Adrenal gland (tissue), 5 donors: ENCODE results near the gene PLEKHM2.

ENCODE experiments used
- CTCF ChIP-seq, 6 experiments: fragments of 450-650 bp in 4 of 6; fragments of 200-600 bp in 2 of 6; sonication (generic) in 1 of 6; IDR thresholded peaks; 1 replicate in 5 of 6; 2 replicates in 1 of 6; pipeline versions ENCODE4 v1.5.1 to v1.8.0; 2016 to 2021; ENCODE audit warnings: antibody characterized with exemption in 6 of 6, mild to moderate bottlenecking in 2 of 6, moderate library complexity in 1 of 6
- POLR2A ChIP-seq, 2 donors: fragments of 450-650 bp; IDR thresholded peaks; one replicate each; pipeline ENCODE4 v1.6.1; 2017; ENCODE audit warnings: antibody characterized with exemption in 2 of 2, mild to moderate bottlenecking in 2 of 2, moderate library complexity in 1 of 2
- donor health status: DM: no; HTN: no; CAD: no.

- TF ChIP-seq CTCF (IDR thresholded peaks at IDR 0.05) (no peak), POLR2A (IDR thresholded peaks at IDR 0.05) (no peak)
These were observed 46.3 kb downstream of the PLEKHM2 start for GRCh38 chr1:15730423-15730822.
